IPS DF 19.7 (cell line): ENCODE measurements around the gene PCDHGA8.
"Not testable (repeated sequence)": the region's sequence is repeated elsewhere in the genome, so short reads cannot be mapped to it uniquely, and the experiment has no call there.

Experiments used
- DNase-seq: peaks from one replicate; pipeline ENCODE4 v3.0.0-alpha.2; 2013; ENCODE audit warnings: low read depth, low spot score

The PCDHGA8 gene

DNA sequence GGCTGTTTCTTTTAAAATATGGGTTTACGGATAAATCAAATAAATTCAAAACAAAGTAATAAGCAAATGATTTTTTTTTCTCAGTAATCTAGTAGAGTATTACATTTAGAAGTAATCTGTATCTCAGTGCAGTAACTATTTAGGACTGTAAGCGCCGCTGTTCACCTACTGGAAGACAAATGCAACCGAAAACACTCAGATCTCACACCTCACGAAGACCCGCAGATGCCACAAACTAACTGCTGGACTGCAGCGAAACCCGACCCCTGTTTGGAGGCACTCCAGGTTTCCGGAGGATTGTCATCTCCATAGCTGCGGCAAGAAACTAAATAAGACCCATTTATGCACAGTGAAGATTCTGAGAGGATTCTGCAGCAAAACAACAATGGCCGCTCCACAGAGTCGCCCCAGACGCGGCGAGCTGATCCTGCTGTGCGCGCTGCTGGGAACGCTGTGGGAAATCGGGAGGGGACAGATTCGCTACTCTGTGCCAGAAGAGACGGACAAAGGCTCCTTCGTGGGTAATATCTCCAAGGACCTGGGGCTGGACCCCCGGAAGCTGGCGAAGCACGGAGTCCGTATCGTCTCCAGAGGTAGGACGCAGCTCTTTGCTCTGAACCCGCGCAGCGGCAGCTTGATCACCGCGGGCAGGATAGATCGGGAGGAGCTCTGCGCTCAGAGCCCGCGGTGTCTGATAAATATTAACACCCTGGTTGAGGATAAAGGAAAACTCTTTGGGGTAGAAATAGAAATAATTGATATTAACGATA is at the start of gene PCDHGA8:
Gene PCDHGA8, plus strand, starts transcription at position 205 of the 770 bp plus-strand sequence. Its CDS starts 181 bp downstream, at position 386.
- no peak for DNase-seq

DNA sequence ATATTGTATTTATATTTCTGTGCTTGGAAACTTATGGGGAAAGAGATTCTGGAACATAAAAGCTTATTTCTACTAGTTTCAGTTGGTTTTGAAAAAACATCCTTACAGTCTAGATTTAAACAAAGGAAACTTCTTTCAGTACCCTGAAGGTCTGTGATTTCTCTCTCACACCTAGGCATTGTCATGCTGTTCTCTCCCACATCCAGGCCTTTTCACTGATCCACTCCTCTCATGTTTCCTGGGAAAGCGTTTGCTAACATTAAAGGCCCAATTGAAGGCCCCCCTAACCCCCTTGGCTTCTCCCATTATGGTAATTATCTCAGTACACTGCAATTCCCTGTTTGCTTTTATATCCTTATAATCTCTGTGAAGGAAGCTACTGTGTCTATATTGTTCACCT is 49.7 kb upstream of the PCDHGA8 start:
- no peak for DNase-seq

DNA sequence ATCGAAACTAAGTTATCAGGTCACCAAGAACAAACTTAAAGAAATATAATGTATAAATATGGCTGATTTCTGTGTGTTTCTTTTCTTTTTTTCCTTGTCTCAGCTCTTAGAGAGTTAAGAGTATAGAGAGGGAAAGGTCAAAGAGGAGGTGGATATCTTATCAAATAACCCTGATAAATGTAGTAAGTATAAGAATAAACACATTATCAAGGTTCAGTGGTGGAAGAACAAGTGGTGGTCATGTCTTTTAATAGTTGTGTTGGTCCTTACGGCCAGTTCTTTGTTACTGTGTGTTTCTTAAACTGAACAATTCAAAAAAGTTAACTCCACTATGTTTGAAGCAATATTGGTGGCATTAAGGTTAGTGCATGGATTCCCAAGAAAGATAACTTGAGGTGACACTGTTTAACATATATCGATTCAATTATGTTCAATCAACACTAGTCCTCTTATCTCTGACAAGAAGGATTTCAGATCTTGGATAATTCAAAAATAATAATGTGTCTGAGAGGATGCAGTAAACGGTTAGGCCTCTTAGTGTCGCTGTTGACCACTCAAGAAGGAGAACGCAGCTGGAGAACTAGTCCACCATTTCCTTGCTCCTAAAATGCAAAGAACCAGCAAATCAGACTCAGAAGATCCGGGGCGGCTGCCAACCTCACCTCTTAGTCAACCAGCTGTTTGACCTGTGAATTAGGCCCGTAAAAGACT is 49.0 kb upstream of the PCDHGA8 start, which contains the start of gene PCDHGA3:
Gene PCDHGA3, plus strand, starts transcription at position 588 of the 711 bp plus-strand sequence. CDS start 205 bp downstream, outside the sequence.
- DNase-seq, result no peak

DNA sequence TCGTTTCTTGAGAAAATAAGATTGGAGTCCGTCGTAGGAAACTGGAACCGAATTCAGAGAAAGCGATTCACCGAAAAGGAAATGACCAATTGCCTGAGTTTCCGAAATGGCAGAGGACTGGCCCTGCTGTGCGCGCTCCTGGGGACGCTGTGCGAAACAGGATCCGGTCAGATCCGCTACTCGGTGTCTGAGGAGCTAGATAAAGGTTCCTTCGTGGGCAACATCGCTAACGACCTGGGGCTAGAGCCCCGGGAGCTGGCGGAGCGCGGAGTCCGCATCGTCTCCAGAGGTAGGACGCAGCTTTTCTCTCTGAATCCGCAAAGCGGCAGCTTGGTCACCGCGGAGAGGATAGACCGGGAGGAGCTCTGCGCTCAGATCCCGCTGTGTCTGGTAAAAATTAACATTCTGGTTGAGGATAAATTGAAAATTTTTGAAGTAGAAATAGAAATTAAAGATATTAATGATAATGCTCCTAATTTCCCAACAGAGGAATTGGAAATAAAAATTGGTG is 48.4 kb upstream of the PCDHGA8 start:
- no peak for DNase-seq

DNA sequence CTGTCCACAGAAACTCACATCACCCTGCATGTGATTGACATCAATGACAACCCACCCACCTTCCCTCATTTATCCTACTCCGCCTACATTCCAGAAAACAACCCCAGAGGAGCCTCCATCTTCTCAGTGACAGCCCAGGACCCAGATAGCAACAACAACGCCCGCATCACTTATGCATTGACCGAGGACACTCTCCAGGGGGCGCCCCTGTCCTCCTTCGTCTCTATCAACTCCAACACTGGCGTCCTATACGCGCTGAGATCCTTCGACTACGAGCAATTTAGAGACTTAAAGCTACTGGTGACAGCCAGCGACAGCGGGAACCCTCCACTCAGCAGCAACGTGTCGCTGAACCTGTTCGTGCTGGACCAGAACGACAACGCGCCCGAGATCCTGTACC is 47.1 kb upstream of the PCDHGA8 start:
- no peak for DNase-seq

DNA sequence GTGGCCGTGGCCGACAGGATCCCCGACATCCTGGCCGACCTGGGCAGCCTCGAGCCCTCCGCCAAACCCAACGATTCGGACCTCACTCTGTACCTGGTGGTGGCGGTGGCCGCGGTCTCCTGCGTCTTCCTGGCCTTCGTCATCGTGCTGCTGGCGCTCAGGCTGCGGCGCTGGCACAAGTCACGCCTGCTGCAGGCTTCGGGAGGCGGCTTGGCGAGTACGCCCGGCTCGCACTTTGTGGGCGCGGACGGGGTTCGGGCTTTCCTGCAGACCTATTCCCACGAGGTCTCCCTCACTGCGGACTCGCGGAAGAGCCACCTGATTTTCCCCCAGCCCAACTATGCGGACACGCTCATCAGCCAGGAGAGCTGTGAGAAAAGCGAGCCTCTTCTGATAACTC is 46.4 kb upstream of the PCDHGA8 start:
- DNase-seq, result not testable (repeated sequence)

DNA sequence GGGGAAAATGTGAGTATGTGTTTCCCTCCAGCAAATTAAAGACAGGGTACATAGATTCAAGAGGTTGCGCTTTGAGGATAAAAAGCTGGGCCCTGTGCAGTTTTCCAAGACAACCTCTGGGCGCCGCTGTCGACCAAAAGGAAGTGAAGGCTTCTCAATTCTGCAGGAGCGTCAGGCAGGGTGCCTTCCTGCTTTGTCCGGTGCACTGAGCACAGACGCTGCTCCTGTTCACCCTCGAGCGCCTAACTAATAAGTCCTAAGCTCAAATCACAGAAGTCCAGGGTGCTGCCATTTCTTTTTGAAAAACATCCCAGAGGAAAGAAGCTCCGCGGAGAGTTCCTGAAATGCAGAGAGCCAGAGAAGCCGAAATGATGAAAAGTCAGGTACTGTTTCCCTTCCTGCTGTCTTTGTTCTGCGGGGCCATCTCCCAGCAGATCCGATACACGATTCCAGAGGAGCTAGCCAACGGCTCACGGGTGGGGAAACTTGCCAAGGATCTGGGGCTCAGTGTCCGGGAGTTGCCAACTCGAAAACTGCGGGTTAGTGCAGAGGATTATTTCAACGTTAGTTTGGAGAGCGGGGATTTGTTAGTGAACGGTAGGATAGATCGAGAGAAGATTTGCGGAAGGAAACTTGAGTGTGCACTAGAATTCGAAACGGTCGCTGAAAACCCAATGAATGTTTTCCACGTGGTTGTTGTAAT is 42.4 kb upstream of the PCDHGA8 start, which contains the start of gene PCDHGB1:
Gene PCDHGB1, plus strand, starts transcription at position 183 of the 703 bp plus-strand sequence. Its CDS starts 162 bp downstream, at position 345.
- no peak for DNase-seq

DNA sequence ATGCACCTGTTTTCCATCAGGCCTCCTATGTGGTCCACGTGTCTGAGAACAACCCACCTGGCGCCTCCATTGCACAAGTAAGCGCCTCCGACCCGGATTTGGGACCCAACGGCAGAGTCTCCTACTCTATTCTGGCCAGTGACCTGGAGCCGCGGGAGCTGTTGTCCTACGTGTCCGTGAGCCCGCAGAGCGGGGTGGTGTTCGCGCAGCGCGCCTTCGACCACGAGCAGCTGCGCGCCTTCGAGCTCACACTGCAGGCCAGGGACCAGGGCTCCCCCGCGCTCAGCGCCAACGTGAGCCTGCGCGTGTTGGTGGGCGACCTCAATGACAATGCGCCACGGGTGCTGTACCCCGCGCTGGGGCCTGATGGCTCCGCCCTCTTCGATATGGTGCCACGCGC is 40.8 kb upstream of the PCDHGA8 start:
- no peak for DNase-seq

DNA sequence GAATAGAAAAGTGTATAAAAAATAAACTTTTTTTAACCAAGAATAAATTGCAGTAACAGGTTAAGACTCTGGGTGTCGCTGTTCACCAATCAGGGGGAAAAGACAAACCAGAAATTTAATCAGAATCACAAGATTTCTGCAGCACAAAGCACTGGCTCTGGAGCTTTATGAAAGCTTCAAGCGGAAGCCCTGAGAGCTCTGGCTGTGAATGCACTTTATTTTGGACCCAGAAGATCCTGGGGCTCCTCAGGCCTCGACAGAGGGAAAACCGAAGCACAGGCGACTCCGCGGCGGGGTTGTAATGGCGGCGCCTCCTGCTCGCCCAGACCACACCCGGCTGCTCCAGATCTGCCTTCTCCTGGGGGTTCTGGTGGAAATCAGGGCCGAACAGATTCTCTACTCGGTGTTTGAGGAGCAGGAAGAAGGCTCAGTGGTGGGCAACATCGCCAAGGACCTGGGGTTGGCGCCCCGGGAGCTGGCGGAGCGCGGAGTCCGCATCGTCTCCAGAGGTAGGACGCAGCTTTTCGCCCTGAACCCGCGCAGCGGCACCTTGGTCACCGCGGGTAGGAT is 37.4 kb upstream of the PCDHGA8 start, which contains the start of gene PCDHGA4:
Gene PCDHGA4, plus strand, starts transcription at position 122 of the 570 bp plus-strand sequence. Its CDS starts 87 bp downstream, at position 209.
- no peak for DNase-seq

DNA sequence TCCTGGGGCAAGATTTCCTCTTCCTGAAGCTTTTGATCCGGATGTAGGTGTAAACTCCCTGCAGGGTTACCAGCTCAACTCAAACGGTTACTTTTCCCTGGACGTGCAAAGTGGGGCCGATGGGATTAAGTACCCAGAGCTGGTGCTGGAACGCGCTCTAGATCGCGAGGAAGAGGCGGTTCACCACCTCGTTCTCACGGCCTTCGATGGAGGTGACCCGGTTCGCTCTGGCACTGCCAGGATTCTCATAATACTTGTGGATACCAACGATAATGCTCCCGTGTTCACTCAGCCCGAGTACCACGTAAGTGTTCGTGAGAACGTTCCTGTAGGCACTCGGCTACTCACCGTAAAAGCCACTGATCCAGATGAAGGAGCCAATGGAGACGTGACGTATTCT is 36.8 kb upstream of the PCDHGA8 start:
- no peak for DNase-seq

DNA sequence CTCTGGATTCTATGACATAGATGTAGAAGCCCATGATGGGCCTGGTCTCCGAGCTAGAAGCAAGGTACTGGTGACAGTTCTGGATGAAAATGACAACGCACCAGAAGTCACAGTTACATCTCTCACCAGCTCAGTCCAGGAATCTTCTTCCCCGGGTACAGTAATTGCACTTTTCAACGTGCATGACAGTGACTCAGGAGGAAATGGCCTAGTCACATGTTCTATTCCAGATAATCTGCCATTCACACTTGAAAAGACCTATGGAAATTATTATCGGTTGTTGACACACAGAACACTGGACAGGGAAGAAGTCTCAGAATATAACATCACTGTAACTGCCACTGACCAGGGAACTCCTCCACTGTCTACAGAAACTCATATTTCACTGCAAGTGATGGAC is 36.3 kb upstream of the PCDHGA8 start:
- no peak for DNase-seq

DNA sequence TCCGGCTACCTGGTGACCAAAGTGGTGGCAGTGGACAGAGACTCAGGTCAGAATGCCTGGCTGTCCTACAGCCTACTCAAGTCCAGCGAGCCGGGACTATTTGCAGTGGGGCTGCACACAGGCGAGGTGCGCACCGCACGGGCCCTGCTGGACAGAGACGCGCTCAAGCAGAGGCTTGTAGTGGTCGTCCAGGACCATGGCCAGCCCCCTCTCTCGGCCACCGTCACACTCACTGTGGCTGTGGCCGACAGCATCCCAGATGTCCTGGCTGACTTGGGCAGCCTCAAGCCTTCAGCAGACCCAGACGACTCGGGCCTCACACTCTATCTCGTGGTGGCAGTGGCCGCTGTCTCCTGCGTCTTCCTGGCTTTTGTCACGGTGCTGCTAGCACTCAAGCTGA is 35.5 kb upstream of the PCDHGA8 start:
- no peak for DNase-seq

DNA sequence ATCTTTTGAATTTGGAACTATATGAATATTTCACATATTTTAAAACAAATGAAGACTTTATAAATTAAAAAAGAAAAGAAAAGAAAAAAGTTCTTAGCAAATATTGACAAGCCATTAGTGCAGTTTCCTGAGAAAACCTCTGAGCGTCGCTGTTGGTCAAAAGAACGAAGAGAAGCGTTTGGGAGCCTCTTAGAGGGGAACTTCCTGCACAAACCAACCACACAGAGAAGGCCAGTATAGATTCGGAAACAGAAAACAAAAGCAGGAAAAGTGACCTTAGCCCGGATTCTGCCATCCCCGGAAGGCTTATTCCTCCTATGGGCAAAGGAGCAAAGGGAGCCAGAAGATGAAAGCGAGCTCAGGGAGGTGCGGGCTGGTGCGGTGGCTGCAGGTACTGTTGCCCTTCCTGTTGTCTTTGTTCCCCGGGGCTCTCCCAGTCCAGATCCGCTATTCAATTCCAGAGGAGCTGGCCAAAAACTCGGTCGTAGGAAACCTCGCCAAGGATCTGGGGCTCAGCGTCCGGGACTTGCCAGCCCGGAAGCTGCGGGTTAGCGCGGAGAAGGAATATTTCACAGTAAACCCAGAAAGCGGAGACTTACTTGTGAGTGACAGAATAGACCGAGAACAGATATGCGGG is 32.5 kb upstream of the PCDHGA8 start, which contains the start of gene PCDHGB2:
Gene PCDHGB2, plus strand, starts transcription at position 205 of the 637 bp plus-strand sequence. Its CDS starts 142 bp downstream, at position 347.
- DNase-seq, result no peak

DNA sequence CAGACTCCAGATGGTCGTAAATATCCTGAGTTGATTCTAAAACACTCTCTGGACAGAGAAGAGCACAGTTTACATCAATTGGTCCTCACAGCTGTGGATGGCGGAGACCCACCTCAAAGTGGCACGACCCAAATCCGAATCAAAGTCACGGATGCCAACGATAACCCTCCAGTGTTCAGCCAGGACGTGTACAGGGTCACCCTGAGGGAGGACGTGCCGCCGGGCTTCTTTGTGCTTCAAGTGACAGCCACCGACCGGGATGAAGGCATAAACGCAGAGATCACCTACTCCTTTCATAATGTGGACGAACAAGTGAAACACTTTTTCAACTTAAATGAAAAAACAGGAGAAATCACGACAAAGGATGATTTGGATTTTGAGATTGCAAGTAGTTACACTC is 31.7 kb upstream of the PCDHGA8 start:
- DNase-seq, result no peak

DNA sequence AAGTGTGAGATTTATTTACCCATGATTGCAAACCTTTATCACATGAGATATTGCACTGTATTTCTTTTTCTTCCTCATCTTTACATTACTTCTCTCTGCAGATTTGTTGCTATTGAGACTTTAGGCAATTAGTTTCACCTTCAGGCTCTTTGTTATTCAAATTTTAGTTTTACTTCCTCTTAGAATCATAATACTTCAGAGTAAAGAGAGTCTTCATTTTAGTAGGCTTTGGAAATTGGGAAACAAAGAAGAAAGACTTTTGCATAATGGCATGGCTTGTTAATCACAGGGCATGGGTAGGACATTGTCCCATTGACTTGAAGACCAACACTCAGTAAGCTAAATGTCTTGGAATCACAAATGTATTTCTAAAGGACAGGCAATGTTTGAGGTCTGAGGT is 29.7 kb upstream of the PCDHGA8 start:
- no peak for DNase-seq

DNA sequence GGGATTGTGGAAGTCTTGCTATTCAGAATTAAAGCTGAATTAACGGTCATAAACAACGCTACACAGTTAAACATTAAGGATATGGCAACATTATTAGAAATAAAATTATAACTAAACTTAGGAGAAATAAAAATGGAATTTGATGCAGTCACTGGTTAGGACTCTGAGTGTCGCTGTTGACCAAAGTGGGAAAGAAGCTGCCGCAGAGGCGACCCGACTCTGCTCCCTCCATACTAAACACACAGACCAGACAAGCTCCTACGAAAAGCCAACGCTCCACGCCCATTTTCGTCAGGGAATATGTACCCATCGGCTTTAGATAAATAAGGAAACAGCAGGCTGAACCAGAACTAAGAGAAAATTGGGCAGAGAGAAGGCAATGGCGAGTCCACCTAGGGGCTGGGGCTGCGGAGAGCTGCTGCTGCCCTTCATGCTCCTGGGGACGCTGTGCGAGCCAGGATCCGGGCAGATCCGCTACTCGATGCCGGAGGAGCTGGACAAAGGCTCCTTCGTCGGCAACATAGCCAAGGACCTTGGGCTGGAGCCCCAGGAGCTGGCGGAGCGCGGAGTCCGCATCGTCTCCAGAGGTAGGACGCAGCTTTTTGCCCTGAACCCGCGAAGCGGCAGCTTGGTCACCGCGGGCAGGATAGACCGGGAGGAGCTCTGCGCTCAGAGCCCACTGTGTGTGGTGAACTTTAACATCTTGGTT is 28.3 kb upstream of the PCDHGA8 start, which contains the start of gene PCDHGA5:
Gene PCDHGA5, plus strand, starts transcription at position 211 of the 709 bp plus-strand sequence. Its CDS starts 169 bp downstream, at position 380.
- no peak for DNase-seq

DNA sequence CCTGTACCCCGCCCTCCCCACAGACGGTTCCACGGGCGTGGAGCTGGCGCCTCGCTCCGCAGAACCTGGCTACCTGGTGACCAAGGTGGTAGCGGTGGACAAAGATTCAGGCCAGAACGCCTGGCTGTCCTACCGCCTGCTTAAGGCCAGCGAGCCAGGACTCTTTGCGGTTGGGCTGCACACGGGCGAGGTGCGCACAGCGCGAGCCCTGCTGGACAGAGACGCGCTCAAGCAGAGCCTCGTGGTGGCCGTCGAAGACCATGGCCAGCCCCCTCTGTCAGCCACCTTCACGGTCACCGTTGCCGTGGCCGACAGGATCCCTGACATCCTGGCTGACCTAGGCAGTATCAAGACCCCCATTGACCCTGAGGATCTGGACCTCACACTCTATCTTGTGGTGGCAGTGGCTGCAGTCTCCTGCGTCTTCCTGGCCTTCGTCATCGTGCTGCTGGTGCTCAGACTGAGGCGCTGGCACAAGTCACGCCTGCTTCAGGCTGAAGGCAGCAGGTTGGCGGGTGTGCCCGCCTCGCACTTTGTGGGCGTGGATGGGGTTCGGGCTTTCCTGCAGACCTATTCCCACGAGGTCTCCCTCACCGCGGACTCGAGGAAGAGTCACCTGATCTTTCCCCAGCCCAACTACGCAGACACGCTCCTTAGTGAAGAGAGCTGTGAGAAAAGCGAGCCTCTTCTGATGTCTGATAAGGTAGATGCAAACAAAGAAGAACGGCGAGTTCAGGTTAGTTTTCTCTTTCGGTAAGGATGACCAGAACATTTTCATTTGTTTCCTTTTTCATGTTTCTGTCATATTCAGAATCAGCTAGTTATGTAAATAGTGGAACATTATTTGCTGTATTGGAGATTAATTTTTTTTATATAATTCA is 26.2 kb upstream of the PCDHGA8 start:
- no peak for DNase-seq

DNA sequence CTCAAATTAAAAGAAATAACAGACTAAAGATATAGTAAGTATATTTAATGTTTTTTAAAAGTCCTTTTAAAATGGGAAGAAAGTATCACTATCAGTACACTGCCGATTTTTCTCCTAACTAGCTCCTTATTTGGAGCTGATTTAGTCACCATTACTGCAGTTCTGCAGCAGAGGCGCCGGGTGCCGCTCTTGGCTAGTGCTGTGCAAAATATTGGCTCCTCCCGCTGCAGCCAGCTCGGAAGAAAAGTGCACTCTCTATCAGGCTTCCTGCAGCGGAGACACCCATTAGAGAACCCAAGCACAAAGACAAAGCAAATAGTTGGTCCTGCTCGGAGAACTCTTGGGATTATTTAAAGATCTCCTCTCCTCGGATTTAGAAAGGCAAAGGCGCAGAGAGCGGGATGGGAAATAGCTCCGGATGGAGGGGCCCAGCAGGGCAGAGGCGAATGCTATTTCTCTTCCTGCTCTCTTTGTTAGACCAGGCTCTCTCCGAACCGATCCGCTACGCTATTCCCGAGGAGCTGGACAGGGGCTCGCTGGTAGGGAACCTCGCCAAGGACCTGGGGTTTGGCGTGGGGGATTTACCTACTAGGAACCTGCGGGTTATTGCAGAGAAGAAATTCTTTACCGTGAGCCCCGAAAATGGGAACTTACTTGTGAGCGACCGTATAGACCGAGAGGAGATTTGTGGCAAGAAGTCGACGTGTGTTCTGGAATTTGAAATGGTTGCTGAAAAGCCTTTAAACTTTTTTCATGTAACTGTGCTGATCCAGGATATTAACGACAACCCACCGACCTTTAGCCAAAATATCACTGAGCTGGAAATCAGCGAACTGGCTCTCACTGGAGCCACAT is 22.2 kb upstream of the PCDHGA8 start, which contains the start of gene PCDHGB3:
Gene PCDHGB3, plus strand, starts transcription at position 249 of the 855 bp plus-strand sequence. Its CDS starts 153 bp downstream, at position 402.
- DNase-seq, result no peak
